Activated CD8-positive, alpha-beta memory T cell treated with anti-CD3 and anti-CD28 coated beads, Interleukin-2, amount 50 U/mL, for 1 hour (primary cell): ENCODE results near the gene TMED9.
"Not testable (repeated sequence)": the region's sequence is repeated elsewhere in the genome, so short reads cannot be mapped to it uniquely, and the experiment has no call there.

ENCODE experiments used
- DNase-seq: peaks from one replicate; pipeline ENCODE4 v3.0.0-alpha.2; 2020; ENCODE audit errors: extremely low read depth

Gene TMED9

DNA sequence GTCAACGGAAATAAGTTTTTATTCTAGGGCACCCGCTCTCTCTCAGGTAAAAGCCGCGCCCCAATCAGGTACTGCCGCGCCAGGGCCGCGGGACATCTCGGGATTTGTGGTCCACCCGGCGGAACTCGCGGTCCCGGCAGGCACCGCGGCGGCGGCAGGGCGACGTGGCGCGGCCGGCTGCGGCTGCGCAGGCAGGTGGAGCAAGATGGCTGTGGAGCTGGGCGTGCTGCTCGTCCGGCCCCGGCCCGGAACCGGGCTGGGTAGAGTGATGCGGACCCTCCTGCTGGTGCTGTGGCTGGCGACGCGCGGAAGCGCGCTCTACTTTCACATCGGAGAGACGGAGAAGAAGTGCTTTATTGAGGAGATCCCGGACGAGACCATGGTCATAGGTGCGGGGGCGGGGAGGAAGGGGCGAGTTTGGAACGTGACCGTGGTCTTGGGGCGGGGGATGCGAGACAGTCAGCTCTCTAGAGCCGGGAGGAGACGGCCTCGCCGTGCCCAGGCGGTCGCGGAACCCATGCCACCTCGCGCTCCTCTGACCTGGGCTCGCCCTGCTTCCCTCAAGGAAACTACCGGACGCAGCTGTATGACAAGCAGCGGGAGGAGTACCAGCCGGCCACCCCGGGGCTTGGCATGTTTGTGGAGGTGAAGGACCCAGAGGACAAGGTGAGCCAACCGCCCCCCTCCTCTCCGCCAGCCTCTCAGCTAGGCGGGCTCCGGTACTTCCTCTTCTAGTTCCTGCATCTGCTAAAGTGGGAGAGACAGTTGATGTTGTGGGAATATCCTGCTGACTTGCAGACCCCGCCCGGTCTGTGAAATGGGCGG lies at the start of gene TMED9:
Gene TMED9 (plus strand): TSS at position 194 of the 825 bp plus-strand sequence. CDS start 12 bp downstream, at position 206.
- DNase-seq, result peak; percentile 56

DNA sequence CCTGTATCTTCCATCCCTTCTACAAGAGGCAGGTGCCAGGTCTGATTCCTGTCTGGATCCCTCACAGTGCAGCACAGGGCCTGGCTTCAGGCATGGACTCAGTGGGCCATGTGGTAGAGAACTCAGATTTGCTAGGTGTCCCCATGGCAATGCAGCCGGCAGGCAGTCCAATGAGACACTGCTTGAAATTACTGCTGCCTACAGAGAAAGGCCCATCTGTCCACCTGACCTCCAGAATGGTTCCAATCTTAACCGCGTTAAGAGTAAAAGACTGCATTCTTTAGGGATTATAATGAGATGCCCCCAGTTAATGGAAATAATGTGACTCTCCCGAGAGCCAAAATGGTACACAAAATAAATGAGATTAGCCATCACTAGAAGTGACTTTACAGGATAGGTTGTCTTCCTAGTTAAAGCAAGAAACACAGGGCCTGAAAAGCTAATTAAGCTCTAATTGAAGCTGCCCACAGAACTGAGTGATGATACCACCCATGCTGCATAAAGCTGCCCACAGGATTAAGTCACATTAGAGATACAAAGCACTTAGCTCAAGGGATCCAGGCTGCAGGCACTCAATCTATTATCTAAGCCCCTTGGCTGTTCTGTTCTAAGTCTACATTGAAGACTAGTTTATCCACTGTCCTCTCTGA lies 49.1 kb upstream of the TMED9 start:
- no peak for DNase-seq

GRCh38 chr5:177545487-177546257 lies 46.3 kb upstream of the TMED9 start:
- no peak for DNase-seq

DNA sequence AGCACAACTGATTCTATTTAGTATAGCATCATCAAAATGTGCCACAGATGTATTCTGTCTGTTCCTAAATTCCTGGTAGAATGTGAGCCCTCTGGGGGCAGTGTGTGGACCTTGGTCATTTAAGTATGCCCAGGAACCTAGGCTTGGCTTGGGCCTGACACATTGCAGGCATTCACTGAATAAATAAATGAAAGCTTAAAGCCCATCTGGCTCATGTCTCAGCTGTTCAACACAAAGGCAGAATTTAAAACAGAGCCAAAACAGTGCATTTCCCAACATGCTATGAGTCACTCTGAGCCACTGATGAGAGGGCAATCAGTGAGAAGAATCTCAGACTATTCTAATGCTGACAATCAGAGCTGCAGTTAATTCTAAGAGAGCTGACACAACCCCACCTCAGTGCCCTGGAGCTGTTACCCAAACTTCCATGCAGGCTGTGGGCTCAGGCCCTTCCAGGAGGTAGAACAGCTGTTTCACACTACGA lies 45.7 kb upstream of the TMED9 start:
- no peak for DNase-seq

DNA sequence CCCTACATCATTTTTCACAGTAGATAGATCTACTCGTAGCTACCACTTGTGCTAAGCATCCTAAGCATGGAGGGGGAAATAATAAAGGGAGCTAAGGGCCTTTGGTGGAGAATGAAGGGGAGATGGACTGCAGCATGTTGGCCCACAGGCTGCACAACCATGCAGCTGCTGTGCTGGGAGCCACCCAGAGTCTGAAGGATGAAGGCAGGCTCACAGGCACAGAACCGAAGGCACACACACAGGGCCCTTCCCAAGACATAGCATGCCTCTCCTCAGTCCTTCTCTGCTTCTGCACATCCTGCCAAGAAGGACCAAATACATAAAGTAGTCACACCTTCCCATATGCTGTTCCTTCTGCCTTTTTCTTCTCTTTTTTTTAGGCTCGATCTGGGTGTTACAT lies 44.3 kb upstream of the TMED9 start:
- DNase-seq, result no peak

- DNase-seq, result no peak
Observed at GRCh38 chr5:177548495-177548894, 43.5 kb upstream of the TMED9 start.

- DNase-seq, result no peak
Observed at GRCh38 chr5:177550122-177550521, 41.9 kb upstream of the TMED9 start.

DNA sequence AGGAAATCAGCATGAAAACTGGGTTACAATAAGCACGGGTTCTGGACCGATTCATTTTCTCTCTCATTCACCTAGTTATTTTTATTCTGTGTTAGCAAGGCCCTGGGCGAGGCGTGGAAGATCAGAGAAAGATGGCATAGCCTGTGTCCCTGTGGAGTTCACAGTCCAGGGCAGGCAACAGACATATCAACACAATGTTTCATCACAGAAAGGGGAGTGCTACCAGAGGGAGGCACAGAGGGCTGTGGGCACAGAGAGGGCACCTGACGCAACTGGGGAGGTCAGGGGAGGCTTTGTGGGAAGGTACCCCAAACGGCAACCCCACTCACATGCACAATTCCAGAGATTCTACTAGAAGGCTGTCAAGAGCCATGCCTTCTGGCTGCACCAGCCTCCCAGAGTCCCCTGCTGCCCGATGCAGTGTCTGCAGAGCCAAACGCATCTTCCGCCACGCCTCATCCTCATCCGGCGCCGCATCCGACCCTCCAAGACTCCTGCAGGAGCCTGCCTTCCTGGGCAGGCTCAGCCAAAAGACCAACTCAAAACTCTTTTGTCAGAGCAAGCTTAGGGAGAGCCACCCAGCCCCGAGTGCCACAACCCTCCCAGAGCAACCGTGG lies 39.1 kb upstream of the TMED9 start:
- DNase-seq, result no peak

DNA sequence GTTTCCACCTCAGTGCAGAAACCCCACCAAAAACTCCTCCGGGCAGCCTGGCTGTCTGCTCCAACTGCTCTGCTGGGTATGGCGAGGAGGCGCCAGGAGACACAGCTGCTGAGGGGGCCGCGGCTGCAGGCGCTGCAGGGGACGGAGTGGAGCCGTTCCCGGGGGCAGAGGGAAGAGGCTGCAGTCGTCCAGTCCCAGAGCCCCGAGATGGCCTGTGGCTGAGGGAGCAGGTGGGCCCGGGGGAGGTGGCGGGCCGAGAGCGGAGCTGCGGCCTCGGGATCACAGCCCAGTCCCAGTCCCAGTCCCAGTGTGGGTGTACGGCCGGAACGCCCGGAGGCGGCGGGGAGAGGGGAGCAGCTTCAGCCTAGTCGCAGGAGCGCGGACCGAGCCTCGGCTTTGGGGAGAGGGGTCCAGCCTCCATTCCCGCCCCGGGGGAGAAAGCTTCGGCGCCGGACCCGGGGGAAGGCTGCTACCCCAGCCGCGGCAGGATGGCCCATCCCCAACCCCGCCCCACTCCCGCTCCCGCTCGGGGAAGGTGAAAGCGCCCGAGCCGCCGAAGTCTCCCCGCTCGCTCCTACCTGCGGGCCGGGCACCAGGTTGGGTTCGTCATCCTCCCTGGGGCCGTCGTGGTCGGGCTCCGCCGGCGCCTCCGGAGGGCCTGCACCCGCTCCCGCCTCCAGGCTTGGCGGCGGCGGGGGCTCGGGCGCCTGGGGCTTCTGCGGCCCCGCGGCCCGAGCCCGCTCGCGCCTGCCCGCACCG lies 38.2 kb upstream of the TMED9 start:
- DNase-seq, result no peak

DNA sequence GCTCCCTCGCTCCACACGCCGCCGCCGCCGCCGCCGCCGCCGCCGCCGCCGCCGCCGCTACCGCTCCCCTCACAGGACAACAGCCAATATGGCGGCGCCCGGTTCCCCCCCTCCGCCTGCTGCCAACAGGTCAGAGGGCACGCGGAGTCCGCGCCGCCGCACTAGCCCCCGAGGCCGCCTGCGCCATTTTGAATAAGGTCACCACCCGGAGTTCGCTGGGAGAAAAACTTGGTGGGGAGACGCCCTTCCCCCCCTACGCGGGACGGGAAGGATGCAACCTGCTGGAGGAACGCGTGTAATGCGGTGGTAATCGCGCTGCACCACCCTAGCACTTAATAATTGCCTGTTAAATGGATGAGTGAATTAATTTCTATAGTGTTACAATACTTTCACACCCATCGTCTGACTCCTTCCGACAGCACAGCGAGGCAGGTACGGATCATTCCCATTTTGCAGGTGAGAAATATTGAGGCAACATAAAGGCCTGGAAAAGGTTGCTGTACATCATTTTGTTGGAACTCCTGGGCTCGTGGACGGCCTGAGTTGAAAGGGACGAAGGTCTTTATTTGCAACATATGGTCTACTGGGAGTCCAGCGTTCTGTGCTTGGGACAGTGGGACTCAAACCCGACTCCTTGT lies 37.4 kb upstream of the TMED9 start, which contains the start of gene FAM193B:
Gene FAM193B (minus strand): TSS at position 90 of the 638 bp plus-strand sequence. CDS start 105 bp downstream, outside the sequence.
- DNase-seq, result peak; percentile 79

DNA sequence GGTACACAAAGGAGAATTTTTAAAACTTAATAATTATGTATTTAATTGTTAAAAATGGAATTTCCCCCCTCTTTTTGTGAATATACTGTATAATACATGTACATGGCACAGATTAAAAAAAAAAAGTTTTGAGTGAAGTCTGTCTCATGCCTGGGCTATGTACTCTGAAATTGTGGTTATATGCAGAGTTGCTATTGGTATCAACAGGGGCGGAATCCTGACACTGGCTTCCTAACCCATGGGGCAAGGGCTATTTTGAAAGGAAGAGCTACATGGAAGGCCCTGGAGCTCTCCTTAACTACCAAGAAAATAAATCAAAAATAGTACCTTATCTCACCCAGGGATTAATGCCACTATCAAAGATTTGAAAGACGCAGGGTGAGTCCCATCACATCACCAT lies 36.8 kb upstream of the TMED9 start:
- no peak for DNase-seq

DNA sequence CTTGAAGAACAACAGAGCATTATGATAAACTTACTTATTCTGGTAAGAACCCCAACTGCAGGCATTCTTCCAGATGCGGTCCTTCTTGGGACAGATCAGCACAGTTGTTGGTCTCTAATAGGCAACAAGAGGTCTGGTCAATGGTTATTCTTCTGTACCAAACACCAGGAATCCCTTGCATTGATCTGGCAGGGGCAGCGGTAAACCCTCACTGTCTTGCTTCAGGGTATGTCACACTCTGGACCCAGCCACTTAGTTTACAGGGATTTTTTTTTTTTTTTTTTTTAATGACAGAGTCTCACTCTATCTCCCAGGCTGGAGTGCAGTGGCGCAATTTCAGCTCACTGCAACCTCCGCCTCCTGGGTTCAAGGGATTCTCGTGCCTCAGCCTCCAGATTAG lies 36.3 kb upstream of the TMED9 start:
- no peak for DNase-seq

DNA sequence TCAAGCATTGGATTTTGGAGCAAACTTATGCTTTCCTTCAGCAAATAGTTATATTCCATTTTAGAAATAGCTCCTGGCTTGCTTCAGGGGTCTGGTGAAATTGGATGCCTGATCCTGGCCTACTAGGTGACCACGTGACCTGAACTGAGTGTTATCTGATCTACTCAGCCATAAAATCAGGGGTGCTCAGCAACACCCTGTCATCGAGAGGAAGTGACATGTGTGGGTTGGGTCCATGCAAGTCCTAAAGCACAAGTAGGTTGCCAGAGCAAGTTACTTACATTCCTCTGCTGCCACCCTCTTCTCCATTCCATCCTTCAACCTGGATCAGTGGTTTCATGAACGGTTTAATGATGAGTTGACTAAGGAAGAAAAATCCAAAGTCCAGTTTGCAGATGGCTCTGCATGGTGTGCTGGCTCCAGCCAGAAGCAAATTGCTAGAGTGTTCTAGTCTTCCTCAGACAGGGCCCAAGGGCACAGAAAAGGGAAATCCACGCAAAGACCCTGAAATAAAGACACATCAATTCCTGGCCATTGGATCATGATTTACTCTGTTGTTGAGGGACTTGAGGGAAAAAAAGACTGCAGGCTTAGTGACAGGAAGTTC lies 34.9 kb upstream of the TMED9 start:
- DNase-seq, result no peak

DNA sequence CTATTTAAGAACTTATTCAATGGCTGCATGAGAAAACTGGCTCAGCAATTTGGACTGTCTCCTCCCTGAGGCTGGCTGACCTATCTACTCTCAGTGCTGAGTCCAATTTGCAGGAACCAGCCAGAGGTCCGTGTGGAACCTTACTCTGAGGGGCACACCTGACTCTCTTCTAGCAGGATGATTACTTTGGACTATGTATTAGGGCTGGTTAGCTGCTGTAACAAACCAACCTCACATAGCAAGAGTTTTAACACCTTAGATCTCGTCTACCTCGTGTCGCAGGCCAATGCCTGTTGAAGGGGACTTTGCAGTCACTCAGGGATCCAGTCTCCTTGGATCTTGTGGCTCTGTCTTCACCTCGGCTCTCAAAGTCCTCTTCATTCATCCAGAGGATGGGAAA lies 34.2 kb upstream of the TMED9 start:
- DNase-seq, result no peak

- DNase-seq, result not testable (repeated sequence)
Observed at GRCh38 chr5:177559446-177559941, 32.5 kb upstream of the TMED9 start.

- no peak for DNase-seq
Observed at GRCh38 chr5:177565046-177565445, 27.0 kb upstream of the TMED9 start.

- DNase-seq, result no peak
Observed at GRCh38 chr5:177568326-177568725, 23.7 kb upstream of the TMED9 start.

GRCh38 chr5:177569894-177570293 lies 22.1 kb upstream of the TMED9 start:
- DNase-seq, result no peak

DNA sequence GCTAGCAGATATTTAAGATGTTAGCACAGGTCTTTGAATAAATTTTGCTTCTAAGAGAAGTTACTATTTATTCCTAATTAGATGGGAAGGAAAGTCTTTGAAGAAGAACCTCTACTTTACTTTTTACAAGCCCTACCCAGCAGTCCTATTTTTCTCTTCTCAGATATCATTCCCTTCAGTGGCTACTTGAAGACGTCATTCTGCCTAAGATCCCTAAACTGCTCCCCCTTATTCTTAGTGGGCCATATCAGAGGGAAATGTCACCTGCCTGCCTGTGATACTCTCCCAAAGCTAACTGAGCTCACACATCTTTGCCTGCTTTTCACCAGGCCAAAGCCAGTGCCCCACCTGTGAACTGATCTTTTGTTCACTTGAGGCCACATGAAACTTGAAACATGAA lies 16.5 kb upstream of the TMED9 start:
- DNase-seq, result no peak

DNA sequence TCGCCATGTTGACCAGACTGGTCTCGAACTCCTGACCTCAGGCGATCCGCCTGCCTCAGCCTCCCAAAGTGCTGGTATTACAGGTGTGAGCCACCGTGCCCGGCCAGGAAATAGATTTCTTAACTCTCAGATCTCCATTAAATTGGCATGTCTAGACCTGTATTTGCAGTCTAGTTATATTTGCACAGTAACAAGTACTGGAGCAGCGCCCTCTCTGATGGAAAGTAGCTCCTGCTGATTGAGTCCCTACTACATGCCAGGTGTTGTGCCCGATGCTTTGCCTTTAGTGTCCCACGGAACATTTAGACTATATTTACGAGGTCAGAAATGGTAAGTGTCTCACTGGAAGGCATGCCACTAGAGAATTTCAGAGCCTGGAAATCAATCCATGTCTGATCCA lies 15.8 kb upstream of the TMED9 start:
- DNase-seq, result no peak
